Psoas muscle (tissue), 8 donors: ENCODE measurements around the gene ARHGAP15. TPM values are rescaled to one million over a fixed set of nuclear protein-coding genes. Genes with fewer than 3 reads are reported as not detected.

Source experiments
- ATAC-seq, 4 donors: fragments of 200-7000 bp; cut with Tn5 transposase; one replicate each; pipeline ENCODE4 v1.9.1; 2020; ENCODE audit warnings: moderate library complexity in 3 of 4, mild to moderate bottlenecking in 2 of 4
- DNase-seq, 2 donors: peaks; one replicate each; pipeline ENCODE4 v3.0.0-alpha.2; 2020
- H3K27ac ChIP-seq: fragments of 200-600 bp; one replicate; pipeline ENCODE4 v1.8.0; 2022
- H3K27me3 ChIP-seq, 3 donors: fragments of 200-600 bp in 1 of 3; one replicate each; pipeline versions ENCODE4 v1.6.1 to v1.8.0; 2013 to 2022; ENCODE audit warnings: low read length in 2 of 3, mild to moderate bottlenecking in 2 of 3, moderate library complexity in 1 of 3; ENCODE audit not compliant: insufficient read depth in 3 of 3
- H3K36me3 ChIP-seq, 2 donors: fragments of 200-600 bp in 1 of 2; one replicate each; pipeline versions ENCODE4 v1.6.1 to v1.8.0; 2013 to 2022; ENCODE audit warnings: low read depth in 1 of 2, mild to moderate bottlenecking in 1 of 2, moderate library complexity in 1 of 2; ENCODE audit not compliant: insufficient read depth in 1 of 2
- H3K4me1 ChIP-seq: fragments of 200-600 bp; one replicate; pipeline ENCODE4 v1.8.0; 2022
- H3K4me3 ChIP-seq: fragments of 200-600 bp; one replicate; pipeline ENCODE4 v1.8.0; 2022; ENCODE audit warnings: mild to moderate bottlenecking
- H3K9me3 ChIP-seq: fragments of 200-600 bp; one replicate; pipeline ENCODE4 v1.8.0; 2022
- CTCF ChIP-seq: fragments of 200-600 bp; IDR thresholded peaks from one replicate; pipeline ENCODE4 v1.8.0; 2022; ENCODE audit warnings: antibody characterized with exemption
- WGBS, 3 donors: extraction: QIAGEN DNeasy Blood & Tissue Kit; methylation state at CpG; one replicate each; pipeline versions ENCODE4 v1.1.6 to v1.1.7; 2013; 5-methylcytosine and 5-hydroxymethylcytosine counted together
- intact Hi-C, 2 donors: fragments of 100-400 bp; cut with DNase I; formaldehyde crosslinking; loops; one replicate each; pipeline versions ENCODE4 v1.11.0 to v1.14.2; 2022
- polyA plus RNA-seq, 3 donors: library from polyadenylated mRNA; stranded (reverse); fragments of 200-250 nt; gene quantifications; one replicate each; pipeline ENCODE4 v1.2.3, GENCODE V29; 2013
- total RNA-seq, 4 donors: library from RNA; stranded (reverse); fragmentation: NEBNext Ultra II Directional in 2 of 4; extraction: Animal tissue kit (Norgen Biotek cat#: 25700) in 2 of 4; gene quantifications; one replicate each; pipeline versions ENCODE4 v1.2.1 to v1.2.4, GENCODE V29; 2021 to 2023
- donor health status: healthy with polysubstance abuse.
- donor health status: DM: no; HTN: no; CAD: no; lungs with moderate emphysema.
- donor health status: Bipolar disorder and iron deficiency.
- donor health status: healthy.
- donor health status: DM: yes; HTN: yes; CAD: no.
- donor health status: DM: no; HTN: no; CAD: no.
- donor health status: DM: no; HTN: no; CAD: no.
- donor health status: DM: yes; HTN: yes; CAD: no.

ARHGAP15 gene
- total and polyA plus RNA-seq, 7 donors: 0.49 to 3.1 (median 0.95) TPM

GRCh38 chr2:143246246-143246645 is 117.0 kb downstream of the ARHGAP15 start:
- no peak overlapping the region for H3K27ac ChIP-seq
- no peaks in the 10 kb centered on the region for H3K4me1 ChIP-seq
- no peak overlapping the region for H3K4me3 ChIP-seq
- no peaks in the 10 kb centered on the region for H3K27me3 ChIP-seq
- intact Hi-C loops: no loop called here
- H3K9me3 ChIP-seq: no peaks in the 10 kb centered on the region
- no peaks in the 10 kb centered on the region for H3K36me3 ChIP-seq
- no peak for ATAC-seq
- no peak for DNase-seq
- no peak for TF ChIP-seq CTCF
- WGBS, 3 donors: 84 to 88% (median 87%) methylated on average over 2 of the region's 2 CpGs

DNA sequence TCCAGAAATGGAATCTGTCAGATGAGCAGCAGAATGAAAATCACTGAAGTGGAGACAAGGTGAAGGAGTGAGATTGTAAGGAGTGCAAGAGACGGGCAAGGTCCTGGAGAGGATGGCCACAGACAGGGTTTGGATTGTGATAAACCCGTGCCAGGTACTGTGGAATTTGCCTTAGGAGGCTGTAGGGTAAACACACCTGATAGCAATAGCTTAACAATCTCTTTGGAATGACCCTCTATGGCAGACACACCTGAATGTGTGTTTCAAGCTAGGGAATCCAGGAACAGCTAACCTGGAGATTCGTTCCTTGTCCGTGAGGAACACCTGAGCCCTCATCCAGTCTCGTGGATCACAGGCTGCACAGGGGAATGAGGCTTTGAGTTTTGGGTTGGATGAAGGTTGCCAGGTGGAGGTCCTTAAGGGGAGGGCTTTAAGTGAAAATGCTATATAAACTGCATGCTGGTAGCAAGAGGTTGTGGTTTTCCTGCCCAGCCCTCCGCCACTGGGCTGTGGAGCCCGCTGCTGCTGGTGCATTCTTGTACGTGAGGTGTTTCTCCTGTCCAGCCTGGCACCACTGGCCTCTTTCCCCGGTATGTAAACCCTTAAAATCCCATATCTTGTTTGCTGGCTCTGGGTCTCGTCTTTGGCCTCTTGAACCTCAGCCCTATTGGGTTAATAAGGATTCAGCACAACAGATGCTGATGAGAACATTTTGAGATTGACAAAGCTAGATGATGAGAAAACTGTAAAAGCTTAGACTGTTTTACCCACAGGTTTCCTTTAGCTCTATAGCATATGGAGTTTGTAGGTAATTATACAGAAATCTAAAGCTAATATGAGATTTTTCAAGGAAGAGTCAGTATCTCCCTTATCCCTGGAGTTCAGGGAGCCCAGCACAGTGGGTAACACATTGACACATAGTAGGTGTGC is 117.9 kb downstream of the ARHGAP15 start:
- Histone ChIP-seq H3K9me3 (no peaks in the 10 kb centered on the region), H3K27me3 (no peaks in the 10 kb centered on the region), H3K36me3 (no peaks in the 10 kb centered on the region), H3K27ac (no peak overlapping the region), H3K4me3 (no peak overlapping the region), H3K4me1 (no peaks in the 10 kb centered on the region)
- 90 to 94% (median 91%) methylated on average over 10 of the region's 10 CpGs for WGBS, 3 donors
- intact Hi-C loops: no loop called here
- no peak for DNase-seq
- no peak for TF ChIP-seq CTCF
- no peak for ATAC-seq

- no peak overlapping the region for H3K27ac ChIP-seq
Observed at GRCh38 chr2:143248631-143249030, 119.4 kb downstream of the ARHGAP15 start.

DNA sequence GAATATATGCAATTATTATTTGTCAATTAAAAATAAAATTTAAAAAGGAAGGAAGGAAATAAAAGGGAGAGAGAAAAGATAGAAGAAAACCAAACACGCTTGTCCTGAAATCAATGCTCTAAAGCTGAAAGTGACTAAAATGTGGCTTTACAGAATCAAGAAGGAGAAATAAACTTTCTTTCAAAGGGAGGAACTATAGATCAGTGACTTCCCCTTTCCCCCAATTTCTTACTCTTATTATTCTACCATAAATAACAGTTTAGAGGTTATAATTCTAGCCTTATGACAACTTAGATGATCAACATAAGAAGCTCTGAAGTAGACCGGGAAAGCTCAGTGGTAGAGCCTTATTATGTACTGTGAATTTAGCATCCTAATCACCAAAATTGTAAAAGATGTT is 122.5 kb downstream of the ARHGAP15 start:
- no peak overlapping the region for H3K27ac ChIP-seq
- no peaks in the 10 kb centered on the region for H3K36me3 ChIP-seq
- H3K4me1 ChIP-seq: no peaks in the 10 kb centered on the region
- no peak overlapping the region for H3K4me3 ChIP-seq
- WGBS, 3 donors: 92 to 96% (median 95%) methylated on average over 2 of the region's 2 CpGs
- DNase-seq (no peak), ATAC-seq (no peak)
- H3K9me3 ChIP-seq: no peaks in the 10 kb centered on the region
- H3K27me3 ChIP-seq: no peaks in the 10 kb centered on the region
- intact Hi-C loops: loop anchor here in 1 of 2 donors (10.0 kb wide), 2 partner anchors 87 to 217 kb away; no protein-coding TSS in a partner anchor
- TF ChIP-seq CTCF: no peak

More at GRCh38 chr2:143248631-143249030, 119.4 kb downstream of the ARHGAP15 start:
- DNase-seq (no peak), ATAC-seq (no peak)
- TF ChIP-seq CTCF: no peak
- no peaks in the 10 kb centered on the region for H3K9me3 ChIP-seq
- H3K4me3 ChIP-seq: no peak overlapping the region
- intact Hi-C loops: no loop called here
- no peaks in the 10 kb centered on the region for H3K36me3 ChIP-seq
- WGBS, 3 donors: 81 to 91% (median 91%) methylated on average over 5 of the region's 5 CpGs
- H3K27me3 ChIP-seq: no peaks in the 10 kb centered on the region
- H3K4me1 ChIP-seq: no peaks in the 10 kb centered on the region
